Measurements from ENCODE around the gene FOXD4. TPM values are rescaled to one million over a fixed set of nuclear protein-coding genes. Genes with fewer than 3 reads are reported as not detected.
"Not testable (repeated sequence)": the region's sequence is repeated elsewhere in the genome, so short reads cannot be mapped to it uniquely, and the experiment has no call there.

Gene FOXD4
- total RNA-seq, 2 experiments from 2014 or later, result 0.16 to 0.19 TPM

DNA sequence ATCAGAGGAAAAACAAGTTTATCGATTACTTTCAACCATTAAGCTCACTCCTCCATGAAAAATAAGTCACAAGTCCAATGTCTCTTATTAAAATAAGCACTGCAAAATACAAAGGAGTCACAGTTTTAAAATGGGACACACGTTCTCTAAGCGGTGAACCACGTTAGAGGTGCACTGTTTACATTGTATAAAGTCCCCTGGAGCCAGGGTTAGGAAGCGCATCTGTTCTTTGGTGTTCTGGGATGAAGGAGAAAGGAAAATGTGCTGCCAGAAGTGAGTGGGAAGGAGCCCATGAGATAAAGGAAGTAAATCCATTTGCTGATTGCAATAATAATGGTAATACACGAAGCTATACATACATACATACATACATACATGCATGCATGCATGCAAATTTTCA lies 30.4 kb downstream of the FOXD4 start:
- H3K9me3 Mint-ChIP-seq (ENCODE audit: low read depth); H3K27ac Mint-ChIP-seq; H3K36me3 Mint-ChIP-seq (ENCODE audit: low read depth); CTCF ChIA-PET; H3K27me3 Mint-ChIP-seq; DNase-seq; intact Hi-C loops (cut with DNase I, micrococcal nuclease); H3K4me3 Mint-ChIP-seq; POLR2A ChIA-PET; H3K4me1 Mint-ChIP-seq; ATAC-seq: not testable (repeated sequence)

DNA sequence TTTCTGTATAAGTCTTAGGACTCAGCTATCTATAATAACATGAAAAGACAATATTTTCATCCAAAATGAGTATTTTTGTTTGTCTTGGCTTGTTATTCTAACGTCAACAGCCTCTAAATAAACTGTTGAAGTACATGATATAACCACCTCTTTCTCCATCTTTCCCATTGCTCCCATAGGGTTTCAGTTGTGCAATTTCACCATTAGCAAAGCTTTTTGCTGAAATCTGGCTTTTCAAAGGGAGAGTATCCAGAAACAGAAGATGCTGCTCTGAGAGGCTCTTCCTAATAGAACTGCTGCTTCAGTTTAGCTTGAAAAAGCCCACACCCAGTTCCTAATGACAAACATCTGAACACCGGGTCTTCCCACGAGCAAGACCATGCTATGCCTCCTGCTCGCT lies 31.1 kb downstream of the FOXD4 start:
- DNase-seq; H3K9me3 Mint-ChIP-seq (ENCODE audit: low read depth); H3K27ac Mint-ChIP-seq; ATAC-seq; H3K27me3 Mint-ChIP-seq; H3K36me3 Mint-ChIP-seq (ENCODE audit: low read depth); CTCF ChIA-PET; H3K4me1 Mint-ChIP-seq; POLR2A ChIA-PET; intact Hi-C loops (cut with DNase I, micrococcal nuclease); H3K4me3 Mint-ChIP-seq: not testable (repeated sequence)

GRCh38 chr9:86697-87096 lies 31.5 kb downstream of the FOXD4 start:
- intact Hi-C loops (cut with DNase I, micrococcal nuclease); H3K4me1 Mint-ChIP-seq; ATAC-seq; H3K36me3 Mint-ChIP-seq (ENCODE audit: low read depth); CTCF ChIA-PET; POLR2A ChIA-PET; H3K4me3 Mint-ChIP-seq; H3K9me3 Mint-ChIP-seq (ENCODE audit: low read depth); H3K27me3 Mint-ChIP-seq; H3K27ac Mint-ChIP-seq; DNase-seq: not testable (repeated sequence)

GRCh38 chr9:82932-83689 lies 35.1 kb downstream of the FOXD4 start:
- intact Hi-C loops (cut with DNase I, micrococcal nuclease); H3K27ac Mint-ChIP-seq; POLR2A ChIA-PET: not testable (repeated sequence)

GRCh38 chr9:78333-78732 lies 39.9 kb downstream of the FOXD4 start:
- POLR2A ChIA-PET; intact Hi-C loops (cut with DNase I, micrococcal nuclease); H3K4me3 Mint-ChIP-seq; H3K4me1 Mint-ChIP-seq; CTCF ChIA-PET; DNase-seq; H3K36me3 Mint-ChIP-seq (ENCODE audit: low read depth); H3K27ac Mint-ChIP-seq; H3K9me3 Mint-ChIP-seq (ENCODE audit: low read depth); ATAC-seq: not testable (repeated sequence)
- H3K27me3 Mint-ChIP-seq, result peaks cover 12% of the 10 kb centered on the region

More at GRCh38 chr9:82932-83689, 35.1 kb downstream of the FOXD4 start:
- ATAC-seq; H3K9me3 Mint-ChIP-seq (ENCODE audit: low read depth); H3K4me1 Mint-ChIP-seq; H3K4me3 Mint-ChIP-seq; H3K27me3 Mint-ChIP-seq; DNase-seq; H3K36me3 Mint-ChIP-seq (ENCODE audit: low read depth); CTCF ChIA-PET: not testable (repeated sequence)

DNA sequence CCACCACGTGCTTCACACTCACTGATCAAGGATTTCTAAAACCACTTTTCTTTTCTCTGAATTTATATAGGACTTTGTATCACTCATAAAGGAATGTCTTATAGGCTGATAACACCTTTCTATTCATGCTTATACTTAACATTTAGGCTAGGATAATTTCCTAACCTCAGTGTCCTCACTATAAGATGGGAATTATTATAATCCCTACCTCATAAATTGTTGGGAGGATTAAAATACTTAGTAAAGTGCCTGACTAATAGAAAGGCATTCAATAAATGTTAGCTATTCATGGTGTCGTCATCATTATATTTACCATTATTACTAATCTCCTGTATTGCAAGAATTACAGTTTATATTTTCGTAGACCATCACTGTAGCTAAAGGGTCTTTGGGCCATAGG lies 41.8 kb downstream of the FOXD4 start:
- H3K9me3 Mint-ChIP-seq (ENCODE audit: low read depth); POLR2A ChIA-PET; ATAC-seq; H3K4me3 Mint-ChIP-seq; DNase-seq; intact Hi-C loops (cut with DNase I, micrococcal nuclease); H3K36me3 Mint-ChIP-seq (ENCODE audit: low read depth); CTCF ChIA-PET; H3K4me1 Mint-ChIP-seq; H3K27ac Mint-ChIP-seq: not testable (repeated sequence)
- peaks cover 14% of the 10 kb centered on the region for H3K27me3 Mint-ChIP-seq

GRCh38 chr9:73900-74525 lies 44.2 kb downstream of the FOXD4 start:
- DNase-seq; CTCF ChIA-PET; H3K27ac Mint-ChIP-seq; POLR2A ChIA-PET; H3K4me1 Mint-ChIP-seq; H3K9me3 Mint-ChIP-seq (ENCODE audit: low read depth); H3K36me3 Mint-ChIP-seq (ENCODE audit: low read depth); ATAC-seq; intact Hi-C loops (cut with DNase I, micrococcal nuclease): not testable (repeated sequence)
- Mint-ChIP-seq H3K4me3 (peak overlapping the region; percentile 59), H3K27me3 (peaks cover 11% of the 10 kb centered on the region)

DNA sequence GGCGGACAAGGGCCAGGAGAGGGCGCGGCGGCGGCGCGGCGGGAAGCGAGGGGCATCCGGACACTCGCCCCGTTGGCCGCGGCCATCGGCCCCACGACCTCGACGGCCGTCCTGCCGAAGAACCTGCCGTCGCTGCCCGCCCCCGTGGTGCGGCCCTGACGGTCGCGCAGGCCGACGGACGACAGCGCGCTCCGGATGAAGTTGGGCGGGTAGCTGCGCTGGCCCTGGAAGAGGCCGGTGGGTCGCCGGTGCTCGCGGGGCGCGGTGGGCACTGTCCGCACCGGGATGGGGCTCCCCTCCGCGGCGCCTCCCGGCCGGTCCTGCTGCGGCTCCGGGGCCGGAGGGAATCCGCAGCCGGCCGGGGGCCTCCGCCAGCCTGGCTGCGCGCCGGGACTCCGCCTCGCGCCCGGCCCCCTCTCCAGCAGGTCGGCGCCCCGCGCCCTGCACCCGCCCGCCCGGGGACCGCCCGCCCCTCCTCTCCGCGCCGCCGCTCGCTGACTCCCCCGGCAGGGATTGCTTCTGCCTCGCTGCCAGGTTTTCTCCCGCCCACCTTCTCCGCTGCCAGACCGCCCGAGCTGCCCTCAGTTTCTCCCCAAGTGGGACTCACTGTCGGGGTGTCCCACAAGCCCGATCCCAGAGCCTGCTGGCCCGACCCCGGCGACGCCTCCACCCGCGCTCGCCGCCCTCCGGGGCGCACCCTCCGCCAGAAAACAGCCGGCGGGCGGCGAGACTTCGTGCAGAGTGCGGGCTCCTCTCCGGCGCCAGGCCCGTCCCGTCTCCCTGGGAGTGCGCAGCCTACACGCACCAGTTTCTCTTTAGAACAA lies 44.9 kb downstream of the FOXD4 start:
- Mint-ChIP-seq H3K27me3 (peaks cover 11% of the 10 kb centered on the region), H3K4me3 (peak overlapping the region; percentile 59)
- H3K27ac Mint-ChIP-seq; POLR2A ChIA-PET; H3K4me1 Mint-ChIP-seq; H3K9me3 Mint-ChIP-seq (ENCODE audit: low read depth); H3K36me3 Mint-ChIP-seq (ENCODE audit: low read depth); CTCF ChIA-PET; intact Hi-C loops (cut with DNase I, micrococcal nuclease): not testable (repeated sequence)
- DNase-seq (peak; percentile 25), ATAC-seq (peak; percentile 62)

Other genes starting within 250 kb of the FOXD4 start
- 10 to 100 TPM; 10.1 to 11.2 TPM for gene WASHC1, start 89.0 kb downstream of the FOXD4 start, total RNA-seq
- 10 to 100 TPM; 45.5 to 63.1 TPM for gene ZNG1A, start 60.6 kb upstream of the FOXD4 start, total RNA-seq
- gene DOCK8, start 96.4 kb upstream of the FOXD4 start, total RNA-seq, result 100 to 1,000 TPM; 100 to 125 TPM